Breast epithelium (tissue), 3 donors: Measurements from ENCODE around the gene LLCFC1.

Experiments used
- CTCF ChIP-seq, 3 donors: fragments of 450-650 bp; IDR thresholded peaks; one replicate each; pipeline ENCODE4 v1.5.1; 2016 to 2017; ENCODE audit warnings: antibody characterized with exemption in 3 of 3, mild to moderate bottlenecking in 3 of 3, moderate library complexity in 3 of 3
- POLR2A ChIP-seq: fragments of 450-650 bp; IDR thresholded peaks from one replicate; pipeline ENCODE4 v1.6.1; 2016; ENCODE audit warnings: antibody characterized with exemption, mild to moderate bottlenecking, moderate library complexity
- POLR2AphosphoS5 ChIP-seq, 3 donors: sonication (generic); formaldehyde crosslinking; IDR thresholded peaks; one replicate each; pipeline ENCODE4 v1.6.1; 2017; ENCODE audit warnings: antibody characterized with exemption in 3 of 3

DNA sequence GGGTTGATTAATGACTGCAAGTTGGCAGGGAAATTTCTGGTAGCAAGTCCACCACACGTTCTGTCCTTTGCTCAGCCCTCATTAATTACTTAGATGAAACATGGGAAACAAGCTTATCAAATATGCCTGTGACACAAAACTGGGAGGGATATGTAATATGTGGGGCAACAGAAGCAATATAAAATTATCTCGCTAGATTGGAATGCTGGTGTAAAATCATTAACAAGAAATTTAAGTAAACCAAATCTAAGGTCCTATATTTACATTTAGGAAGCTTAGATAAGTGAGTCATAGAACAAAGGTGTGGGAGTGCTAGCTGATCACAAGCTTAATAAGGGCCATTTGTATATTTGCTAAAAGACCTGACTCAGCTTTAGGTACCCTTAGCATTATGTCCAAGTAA, 29.3 kb upstream of the LLCFC1 start:
- TF ChIP-seq CTCF (IDR thresholded peaks at IDR 0.05) (no peak), POLR2A (no peak), POLR2AphosphoS5 (IDR thresholded peaks at IDR 0.05) (no peak)
